Calu3 (cell line): Measurements from ENCODE around the gene HBP1. TPM values are rescaled to one million over a fixed set of nuclear protein-coding genes. Genes with fewer than 3 reads are reported as not detected.

Source experiments
- BruUV-seq: library from RNA; stranded (reverse); fragments of 400-500 nt; replicated peaks from 2 replicates; lab custom pipeline; 2021; lab: Mats Ljungman, UMichigan
- CTCF ChIA-PET: fragments of 300-600 bp; sonication (Branson Sonifier 250); formaldehyde crosslinking; loops from one replicate; lab custom pipeline; 2022; ENCODE audit warnings: antibody characterized with exemption; lab: Charles Lee
- DNase-seq: peaks from one replicate; pipeline ENCODE4 v3.0.0; 2022
- H3K27ac Mint-ChIP-seq: one replicate; pipeline ENCODE4 v1.8.0; 2022; ENCODE audit warnings: mixed read lengths; ENCODE audit not compliant: unreplicated experiment
- H3K27me3 Mint-ChIP-seq: one replicate; pipeline ENCODE4 v1.8.0; 2022; ENCODE audit warnings: mixed read lengths; ENCODE audit not compliant: unreplicated experiment
- H3K36me3 Mint-ChIP-seq: one replicate; pipeline ENCODE4 v1.8.0; 2022; ENCODE audit warnings: mild to moderate bottlenecking, moderate library complexity, mixed read lengths; ENCODE audit not compliant: insufficient read depth, unreplicated experiment
- H3K4me1 Mint-ChIP-seq: one replicate; pipeline ENCODE4 v1.8.0; 2022; ENCODE audit warnings: mild to moderate bottlenecking, low read depth, mixed read lengths; ENCODE audit not compliant: unreplicated experiment
- H3K4me3 Mint-ChIP-seq: one replicate; pipeline ENCODE4 v1.8.0; 2022; ENCODE audit warnings: mild to moderate bottlenecking, low read depth, moderate library complexity, mixed read lengths; ENCODE audit not compliant: unreplicated experiment
- H3K9me3 Mint-ChIP-seq: one replicate; pipeline ENCODE4 v1.8.0; 2022; ENCODE audit warnings: low read depth, mixed read lengths; ENCODE audit not compliant: unreplicated experiment
- intact Hi-C: fragments of 100-400 bp; cut with micrococcal nuclease; formaldehyde crosslinking; loops from one replicate; pipeline ENCODE4 v1.10.0; 2022; ENCODE audit not compliant: unreplicated experiment
- total RNA-seq: library from RNA; stranded (reverse); gene quantifications from 2 replicates; pipeline ENCODE4 v1.2.3, GENCODE V29; 2022
- TF ChIP-seq, protein P1 (sequence below): fragments of 200-600 bp; IDR thresholded peaks from one replicate; pipeline ENCODE4 v1.8.0; 2022; ENCODE audit warnings: antibody characterized with exemption; ENCODE audit not compliant: unreplicated experiment

Gene HBP1
- total RNA-seq, 1 experiment from 2014 or later = 32.0 TPM

DNA sequence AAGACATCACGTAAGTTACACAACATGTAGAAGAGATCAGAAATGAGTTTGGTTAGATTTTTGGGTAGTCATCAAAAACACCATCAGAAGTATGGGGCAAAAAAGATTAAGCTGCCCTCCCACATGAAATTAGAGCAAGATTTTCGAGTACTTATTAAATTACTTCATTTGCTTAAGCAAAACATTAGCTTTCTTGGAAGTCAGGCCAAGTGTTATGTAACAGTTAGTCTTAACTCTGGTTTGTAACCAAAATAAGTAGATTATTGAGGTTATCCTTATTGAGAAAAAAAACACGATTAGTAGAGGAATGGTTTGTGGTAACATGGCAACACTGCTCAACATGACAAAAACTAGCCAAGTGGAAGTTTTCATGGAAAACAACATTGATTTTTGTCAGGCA is 37.9 kb downstream of the HBP1 start:
- intact Hi-C loops = loop anchor here (10.0 kb wide), 1 partner anchor 668 kb away; no protein-coding TSS in a partner anchor
- Mint-ChIP-seq H3K27ac (no peak overlapping the region), H3K9me3 (no peaks in the 10 kb centered on the region), H3K36me3 (peaks cover 7% of the 10 kb centered on the region), H3K27me3 (no peaks in the 10 kb centered on the region), H3K4me3 (no peak overlapping the region), H3K4me1 (no peaks in the 10 kb centered on the region)
- no peak for DNase-seq
- no TSS peak for BruUV-seq
- TF ChIP-seq, protein P1, sequence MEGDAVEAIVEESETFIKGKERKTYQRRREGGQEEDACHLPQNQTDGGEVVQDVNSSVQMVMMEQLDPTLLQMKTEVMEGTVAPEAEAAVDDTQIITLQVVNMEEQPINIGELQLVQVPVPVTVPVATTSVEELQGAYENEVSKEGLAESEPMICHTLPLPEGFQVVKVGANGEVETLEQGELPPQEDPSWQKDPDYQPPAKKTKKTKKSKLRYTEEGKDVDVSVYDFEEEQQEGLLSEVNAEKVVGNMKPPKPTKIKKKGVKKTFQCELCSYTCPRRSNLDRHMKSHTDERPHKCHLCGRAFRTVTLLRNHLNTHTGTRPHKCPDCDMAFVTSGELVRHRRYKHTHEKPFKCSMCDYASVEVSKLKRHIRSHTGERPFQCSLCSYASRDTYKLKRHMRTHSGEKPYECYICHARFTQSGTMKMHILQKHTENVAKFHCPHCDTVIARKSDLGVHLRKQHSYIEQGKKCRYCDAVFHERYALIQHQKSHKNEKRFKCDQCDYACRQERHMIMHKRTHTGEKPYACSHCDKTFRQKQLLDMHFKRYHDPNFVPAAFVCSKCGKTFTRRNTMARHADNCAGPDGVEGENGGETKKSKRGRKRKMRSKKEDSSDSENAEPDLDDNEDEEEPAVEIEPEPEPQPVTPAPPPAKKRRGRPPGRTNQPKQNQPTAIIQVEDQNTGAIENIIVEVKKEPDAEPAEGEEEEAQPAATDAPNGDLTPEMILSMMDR = no peak
- CTCF ChIA-PET = no interaction called here

DNA sequence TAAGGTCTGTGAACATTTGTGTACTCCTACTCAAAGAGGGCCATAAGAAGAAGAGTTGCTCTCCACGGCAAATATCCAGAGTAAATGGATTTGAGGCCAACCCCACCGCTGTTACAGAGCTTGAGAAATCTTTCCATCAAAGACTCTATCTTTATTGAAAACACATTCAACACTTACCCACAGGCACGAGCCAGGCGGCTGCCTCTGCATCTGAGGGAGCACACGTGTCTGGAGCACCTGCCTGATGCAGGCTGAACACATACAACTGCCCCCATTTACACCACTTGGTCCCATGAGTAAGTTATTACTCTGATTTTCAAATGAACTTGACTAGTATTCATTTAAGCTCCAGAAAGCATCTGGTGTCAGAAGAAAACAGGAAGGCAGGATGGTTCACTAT is 38.7 kb downstream of the HBP1 start:
- BruUV-seq = no TSS peak
- Mint-ChIP-seq H3K4me3 (no peak overlapping the region), H3K4me1 (no peaks in the 10 kb centered on the region), H3K36me3 (peaks cover 7% of the 10 kb centered on the region), H3K27ac (no peak overlapping the region), H3K9me3 (no peaks in the 10 kb centered on the region), H3K27me3 (no peaks in the 10 kb centered on the region)
- intact Hi-C loops = loop anchor here (10.0 kb wide), 1 partner anchor 667 kb away; no protein-coding TSS in a partner anchor
- TF ChIP-seq, protein P1 = no peak
- CTCF ChIA-PET = no interaction called here
- DNase-seq = no peak

DNA sequence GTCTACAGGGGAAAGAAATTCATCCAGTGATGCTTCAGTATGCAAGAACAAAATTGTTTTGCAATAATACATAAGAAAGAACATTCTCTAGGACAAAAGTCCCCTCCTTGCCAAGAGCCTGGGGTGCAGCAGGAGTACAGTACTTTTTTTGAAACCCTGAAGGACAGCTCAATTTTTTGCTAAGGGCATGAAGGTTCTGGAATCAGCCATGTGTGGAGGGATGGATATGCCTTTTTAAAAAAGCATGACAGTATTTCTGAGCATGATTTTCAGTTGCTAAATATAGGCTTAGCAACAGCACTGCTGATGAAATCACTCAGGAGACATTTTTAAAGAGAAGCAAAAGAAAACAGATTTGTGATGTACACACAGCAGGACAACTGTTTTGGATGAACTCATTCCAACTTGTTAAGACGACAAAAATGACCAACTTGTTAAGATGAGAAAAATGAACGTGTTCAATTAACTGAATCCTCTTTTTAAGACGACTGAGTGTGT is 39.3 kb downstream of the HBP1 start:
- no peak for DNase-seq
- TF ChIP-seq, protein P1 = no peak
- CTCF ChIA-PET = no interaction called here
- BruUV-seq = no TSS peak
- no peak overlapping the region for H3K27ac Mint-ChIP-seq
- no peak overlapping the region for H3K4me3 Mint-ChIP-seq
- intact Hi-C loops = loop anchor here (10.0 kb wide), 1 partner anchor 667 kb away; no protein-coding TSS in a partner anchor
- no peaks in the 10 kb centered on the region for H3K4me1 Mint-ChIP-seq
- H3K27me3 Mint-ChIP-seq = no peaks in the 10 kb centered on the region
- no peaks in the 10 kb centered on the region for H3K9me3 Mint-ChIP-seq
- H3K36me3 Mint-ChIP-seq = peaks cover 7% of the 10 kb centered on the region

DNA sequence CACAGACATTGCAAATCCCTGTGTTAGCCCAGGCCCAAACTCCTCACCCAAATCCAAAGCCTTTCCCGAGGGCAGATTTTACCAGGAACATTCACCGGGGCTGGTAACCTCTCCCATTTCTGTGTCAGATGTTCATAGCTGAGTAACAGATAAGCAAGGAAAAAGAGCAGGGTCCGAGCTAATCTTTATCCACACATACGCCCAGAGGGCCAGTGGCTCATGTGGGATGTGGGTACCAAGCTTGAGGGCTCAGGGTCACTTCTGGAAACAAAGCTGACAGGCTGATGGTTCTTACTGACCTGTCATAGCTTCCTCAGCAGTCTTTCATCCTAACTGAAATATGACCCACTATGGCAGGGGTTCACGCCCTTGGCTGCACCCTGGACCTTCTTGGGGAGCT is 39.8 kb downstream of the HBP1 start:
- Mint-ChIP-seq H3K27me3 (no peaks in the 10 kb centered on the region), H3K9me3 (no peaks in the 10 kb centered on the region), H3K36me3 (peaks cover 7% of the 10 kb centered on the region), H3K27ac (no peak overlapping the region), H3K4me3 (no peak overlapping the region), H3K4me1 (no peaks in the 10 kb centered on the region)
- TF ChIP-seq, protein P1 = no peak
- DNase-seq = no peak
- CTCF ChIA-PET = no interaction called here
- intact Hi-C loops = loop anchor here (10.0 kb wide), 1 partner anchor 666 kb away; no protein-coding TSS in a partner anchor
- BruUV-seq = no TSS peak
